AG09309 (cell line): ENCODE measurements around the gene ATF6.

Experiments used
- DNase-seq: peaks from one replicate; pipeline ENCODE4 v3.0.0-alpha.2; 2010; ENCODE audit warnings: low read depth
- H3K4me3 ChIP-seq: 2 replicates; pipeline ENCODE4 v1.5.1; 2011; ENCODE audit warnings: mild to moderate bottlenecking, low read depth, low read length, moderate library complexity; ENCODE audit not compliant: control insufficient read depth
- CTCF ChIP-seq: IDR thresholded peaks from 2 replicates; pipeline ENCODE4 v1.5.1; 2011; ENCODE audit warnings: mild to moderate bottlenecking, low read depth, low read length, inconsistent platforms; ENCODE audit not compliant: insufficient read depth, control insufficient read depth; ENCODE audit errors: missing control alignments

ATF6 gene

GRCh38 chr1:161915978-161916377, 149.9 kb downstream of the ATF6 start:
- no peak overlapping the region for H3K4me3 ChIP-seq
- no peak for TF ChIP-seq CTCF
- no peak for DNase-seq

- TF ChIP-seq CTCF = no peak
- DNase-seq = no peak
- no peak overlapping the region for H3K4me3 ChIP-seq
Measured at GRCh38 chr1:161919229-161919628, 153.1 kb downstream of the ATF6 start.

- no peak for TF ChIP-seq CTCF
- DNase-seq = no peak
Measured at GRCh38 chr1:161921491-161921890, 155.4 kb downstream of the ATF6 start.

GRCh38 chr1:161921990-161922389, 155.9 kb downstream of the ATF6 start:
- H3K4me3 ChIP-seq = no peak overlapping the region
- no peak for DNase-seq
- no peak for TF ChIP-seq CTCF

More at GRCh38 chr1:161921491-161921890, 155.4 kb downstream of the ATF6 start:
- no peak overlapping the region for H3K4me3 ChIP-seq

GRCh38 chr1:161928056-161928455, 161.9 kb downstream of the ATF6 start:
- TF ChIP-seq CTCF = no peak
- H3K4me3 ChIP-seq = no peak overlapping the region
- no peak for DNase-seq

GRCh38 chr1:161929137-161929536, 163.0 kb downstream of the ATF6 start:
- no peak for TF ChIP-seq CTCF
- DNase-seq = no peak
- no peak overlapping the region for H3K4me3 ChIP-seq

- DNase-seq = no peak
- no peak overlapping the region for H3K4me3 ChIP-seq
- no peak for TF ChIP-seq CTCF
Measured at GRCh38 chr1:161930064-161930463, 163.9 kb downstream of the ATF6 start.
